B cell (primary cell): ENCODE measurements around the gene FAM120C.

Experiments
- EZH2 ChIP-seq: IDR thresholded peaks from 2 replicates; pipeline ENCODE4 v1.6.1; 2012; ENCODE audit warnings: borderline replicate concordance, low read depth, mild to moderate bottlenecking, moderate library complexity, low read length; ENCODE audit not compliant: insufficient read depth, poor library complexity, severe bottlenecking
- TF ChIP-seq, protein P1 (sequence below): fragments of 200-600 bp; IDR thresholded peaks from one replicate; pipeline ENCODE4 v1.8.0; 2022; ENCODE audit warnings: antibody characterized with exemption, mild to moderate bottlenecking

DNA sequence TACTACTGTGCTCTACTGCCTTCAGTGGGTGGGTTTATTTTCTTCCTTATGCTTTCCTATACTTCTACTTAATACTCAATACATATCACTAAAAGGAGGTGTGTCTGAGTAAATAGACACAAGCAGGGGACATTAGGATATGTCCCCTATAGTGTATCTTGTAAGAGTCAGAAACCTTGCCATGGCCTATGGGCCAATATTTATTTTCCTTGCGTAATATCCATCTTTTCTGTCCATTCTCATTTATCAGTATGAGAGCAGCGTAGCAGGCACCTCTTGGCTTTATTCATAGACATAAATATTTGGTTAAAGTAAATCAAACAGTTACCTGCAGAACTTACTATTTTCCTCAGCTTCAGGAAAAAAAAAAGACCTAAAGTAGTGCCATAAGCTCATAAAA is 92.2 kb downstream of the FAM120C start:
- TF ChIP-seq, protein P1, sequence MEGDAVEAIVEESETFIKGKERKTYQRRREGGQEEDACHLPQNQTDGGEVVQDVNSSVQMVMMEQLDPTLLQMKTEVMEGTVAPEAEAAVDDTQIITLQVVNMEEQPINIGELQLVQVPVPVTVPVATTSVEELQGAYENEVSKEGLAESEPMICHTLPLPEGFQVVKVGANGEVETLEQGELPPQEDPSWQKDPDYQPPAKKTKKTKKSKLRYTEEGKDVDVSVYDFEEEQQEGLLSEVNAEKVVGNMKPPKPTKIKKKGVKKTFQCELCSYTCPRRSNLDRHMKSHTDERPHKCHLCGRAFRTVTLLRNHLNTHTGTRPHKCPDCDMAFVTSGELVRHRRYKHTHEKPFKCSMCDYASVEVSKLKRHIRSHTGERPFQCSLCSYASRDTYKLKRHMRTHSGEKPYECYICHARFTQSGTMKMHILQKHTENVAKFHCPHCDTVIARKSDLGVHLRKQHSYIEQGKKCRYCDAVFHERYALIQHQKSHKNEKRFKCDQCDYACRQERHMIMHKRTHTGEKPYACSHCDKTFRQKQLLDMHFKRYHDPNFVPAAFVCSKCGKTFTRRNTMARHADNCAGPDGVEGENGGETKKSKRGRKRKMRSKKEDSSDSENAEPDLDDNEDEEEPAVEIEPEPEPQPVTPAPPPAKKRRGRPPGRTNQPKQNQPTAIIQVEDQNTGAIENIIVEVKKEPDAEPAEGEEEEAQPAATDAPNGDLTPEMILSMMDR, result no peak
- TF ChIP-seq EZH2, result no peak
